OCI-LY1 (cell line): ENCODE data around the gene OFD1.

Source experiments
- H2AFZ ChIP-seq: fragments of 200-600 bp; sonication (generic), shearing (Covaris generic); 2 replicates; pipeline ENCODE4 v1.6.0; 2014; ENCODE audit warnings: antibody characterized with exemption, mild to moderate bottlenecking, low read length
- H3F3A ChIP-seq: fragments of 200-600 bp; sonication (generic), shearing (Covaris generic); 2 replicates; pipeline ENCODE4 v1.6.0; 2014; ENCODE audit warnings: mild to moderate bottlenecking, antibody characterized with exemption, low read length, moderate library complexity; ENCODE audit not compliant: insufficient read depth
- H3K27ac ChIP-seq: fragments of 200-600 bp; sonication (generic); 2 replicates; pipeline ENCODE4 v1.5.1; 2014; ENCODE audit warnings: low read length, mixed run types, mild to moderate bottlenecking, low read depth; ENCODE audit not compliant: poor library complexity, severe bottlenecking
- H3K27me3 ChIP-seq: fragments of 200-600 bp; sonication (generic); 2 replicates; pipeline ENCODE4 v1.6.0; 2014; ENCODE audit warnings: antibody characterized with exemption, mild to moderate bottlenecking, low read length, moderate library complexity; ENCODE audit not compliant: insufficient read depth
- H3K36me3 ChIP-seq: fragments of 200-600 bp; sonication (generic); 2 replicates; pipeline ENCODE4 v1.6.1; 2014; ENCODE audit warnings: mild to moderate bottlenecking, antibody characterized with exemption, low read length, moderate library complexity, mixed read lengths; ENCODE audit not compliant: insufficient read depth
- H3K4me1 ChIP-seq: fragments of 200-600 bp; sonication (generic); 2 replicates; pipeline ENCODE4 v1.5.1; 2014; ENCODE audit warnings: mild to moderate bottlenecking, low read length, moderate library complexity; ENCODE audit not compliant: insufficient read depth, severe bottlenecking
- H3K4me2 ChIP-seq: fragments of 200-600 bp; sonication (generic), shearing (Covaris generic); 2 replicates; pipeline ENCODE4 v1.6.1; 2014; ENCODE audit warnings: low read length
- H3K4me3 ChIP-seq: fragments of 200-600 bp; sonication (generic); 2 replicates; pipeline ENCODE4 v1.5.1; 2014; ENCODE audit warnings: low read length, low read depth, mild to moderate bottlenecking, mixed read lengths; ENCODE audit not compliant: poor library complexity, severe bottlenecking
- H3K79me2 ChIP-seq: fragments of 200-600 bp; shearing (Covaris generic); 2 replicates; pipeline ENCODE4 v1.6.1; 2016; ENCODE audit warnings: mixed run types, low read length, mixed read lengths; ENCODE audit not compliant: insufficient read depth
- H3K9ac ChIP-seq: fragments of 200-600 bp; sonication (generic), shearing (Covaris generic); 2 replicates; pipeline ENCODE4 v1.6.1; 2014; ENCODE audit warnings: mild to moderate bottlenecking, low read length, mixed read lengths
- H3K9me2 ChIP-seq: fragments of 200-600 bp; sonication (generic), shearing (Covaris generic); 2 replicates; pipeline ENCODE4 v1.6.1; 2014; ENCODE audit warnings: low read depth, mild to moderate bottlenecking, low read length, mixed read lengths
- H3K9me3 ChIP-seq: fragments of 200-600 bp; shearing (Covaris generic); 2 replicates; pipeline ENCODE4 v1.6.1; 2014; ENCODE audit warnings: low read length, mixed read lengths
- H4K20me1 ChIP-seq: fragments of 200-600 bp; sonication (generic), shearing (Covaris generic); 2 replicates; pipeline ENCODE4 v1.6.0; 2016; ENCODE audit warnings: mild to moderate bottlenecking, low read length; ENCODE audit not compliant: insufficient read depth
- CTCF ChIP-seq: fragments of 200-600 bp; sonication (generic), shearing (Covaris generic); IDR thresholded peaks from 2 replicates; pipeline ENCODE4 v1.5.1; 2017; ENCODE audit warnings: mild to moderate bottlenecking, antibody characterized with exemption, low read length, moderate library complexity, mixed read lengths
- EZH2 ChIP-seq: fragments of 200-600 bp; sonication (generic), shearing (Covaris generic); IDR thresholded peaks from 2 replicates; pipeline ENCODE4 v1.8.0; 2017; ENCODE audit warnings: borderline replicate concordance, mixed run types, mild to moderate bottlenecking, antibody characterized with exemption, low read length, moderate library complexity, mixed read lengths

OFD1 gene

DNA sequence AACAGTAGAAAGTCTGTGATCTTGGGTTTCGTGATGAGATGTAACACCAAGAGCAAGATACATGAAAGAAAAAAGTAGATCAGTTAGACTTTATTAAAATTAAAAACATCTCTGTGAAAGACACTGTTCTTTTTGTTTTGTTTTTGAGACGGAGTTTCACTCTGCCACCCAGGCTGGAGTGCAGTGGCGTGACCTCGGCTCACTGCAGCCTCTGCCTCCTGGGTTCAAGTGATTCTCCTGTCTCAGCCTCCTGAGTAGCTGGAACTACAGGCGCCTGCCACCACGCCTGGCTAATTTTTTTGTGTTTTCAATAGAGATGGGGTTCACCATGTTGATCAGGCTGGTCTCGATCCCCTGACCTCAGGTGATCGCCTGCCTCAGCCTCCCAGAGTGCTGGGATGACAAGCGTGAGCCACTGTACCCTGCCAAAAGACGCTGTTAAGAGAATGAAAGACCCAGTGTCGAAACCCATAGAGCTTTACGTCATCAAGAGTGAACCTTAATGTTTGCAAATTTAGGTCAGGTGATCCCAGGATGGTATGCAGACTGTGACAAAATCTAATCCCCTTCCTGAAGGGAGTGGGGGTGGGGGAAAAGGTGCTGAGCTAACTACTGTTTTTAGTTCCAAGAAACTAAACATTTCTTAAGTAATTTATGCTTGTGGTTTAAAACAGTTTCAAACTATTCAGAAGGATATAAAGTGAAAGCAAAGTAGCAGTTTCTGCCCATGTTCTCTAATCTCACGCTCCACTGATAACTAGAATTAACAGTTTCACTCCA lies 8.0 kb downstream of the OFD1 start:
- Histone ChIP-seq H3K27ac (peak overlapping the region; percentile 81), H3K27me3 (no peaks in the 10 kb centered on the region), H3K79me2 (no peaks in the 10 kb centered on the region), H3K4me2 (peak overlapping the region; percentile 58), H3F3A (no peaks in the 10 kb centered on the region), H3K9me2 (no peaks in the 10 kb centered on the region), H3K9ac (peak overlapping the region; percentile 29; the same call in 1 of the 2 replicates), H2AFZ (no peak overlapping the region), H3K4me1 (peaks cover 25% of the 10 kb centered on the region), H3K9me3 (no peaks in the 10 kb centered on the region), H3K36me3 (peaks cover 59% of the 10 kb centered on the region), H4K20me1 (no peaks in the 10 kb centered on the region), H3K4me3 (peak overlapping the region; percentile 16)
- TF ChIP-seq EZH2 (no peak), CTCF (no peak)

GRCh38 chrX:13747836-13748235 lies 13.3 kb downstream of the OFD1 start:
- Histone ChIP-seq H3K79me2 (no peaks in the 10 kb centered on the region), H3K27ac (no peak overlapping the region), H3F3A (no peaks in the 10 kb centered on the region), H3K36me3 (peaks cover 79% of the 10 kb centered on the region), H3K9me3 (no peaks in the 10 kb centered on the region), H3K4me2 (no peak overlapping the region), H4K20me1 (no peaks in the 10 kb centered on the region), H3K4me1 (peaks cover 12% of the 10 kb centered on the region), H3K27me3 (no peaks in the 10 kb centered on the region), H2AFZ (no peak overlapping the region), H3K9ac (no peak overlapping the region), H3K9me2 (no peaks in the 10 kb centered on the region), H3K4me3 (no peak overlapping the region)
- TF ChIP-seq CTCF (peak; percentile 33; the same call in 1 of the 2 replicates), EZH2 (no peak)

DNA sequence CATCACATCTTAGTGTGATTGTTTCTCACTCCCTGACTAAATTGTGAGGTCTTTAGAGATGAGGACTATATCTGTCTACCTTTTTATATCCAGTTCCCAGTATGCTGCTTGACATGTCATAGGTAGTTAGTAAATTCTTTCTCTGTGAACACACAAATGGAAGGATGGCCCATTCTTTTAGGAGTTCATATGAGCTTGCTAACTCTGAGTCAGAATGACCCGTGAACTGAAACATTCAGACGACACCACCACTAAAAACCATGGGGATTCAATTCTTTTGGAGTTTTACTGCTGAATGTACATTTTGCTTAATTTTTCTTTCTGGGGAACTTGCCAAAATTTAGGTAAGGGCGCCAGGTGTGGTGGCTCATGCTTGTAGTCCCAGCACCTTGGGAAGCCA lies 13.9 kb downstream of the OFD1 start:
- Histone ChIP-seq H3K4me2 (no peak overlapping the region), H3K27ac (no peak overlapping the region), H2AFZ (no peak overlapping the region), H3K9me3 (no peaks in the 10 kb centered on the region), H3K36me3 (peaks cover 78% of the 10 kb centered on the region), H3K9me2 (no peaks in the 10 kb centered on the region), H3K4me1 (peaks cover 13% of the 10 kb centered on the region), H3K27me3 (no peaks in the 10 kb centered on the region), H3K9ac (no peak overlapping the region), H4K20me1 (no peaks in the 10 kb centered on the region), H3K79me2 (no peaks in the 10 kb centered on the region), H3F3A (no peaks in the 10 kb centered on the region), H3K4me3 (no peak overlapping the region)
- TF ChIP-seq CTCF: no peak
